T-helper 1 cell treated with Interleukin-12 subunit alpha and Interleukin-12 subunit beta and Interleukin-4 antibody, amounts not matched to agents 30 ng/mL and 1 ng/mL, for 36 hours (primary cell): Measurements from ENCODE around the gene DHODH. TPM values are rescaled to one million over a fixed set of nuclear protein-coding genes. Genes with fewer than 3 reads are reported as not detected.
"Not testable (repeated sequence)": the region's sequence is repeated elsewhere in the genome, so short reads cannot be mapped to it uniquely, and the experiment has no call there.

Experiments
- intact Hi-C: fragments of 100-400 bp; cut with micrococcal nuclease; formaldehyde crosslinking; loops from one replicate; pipeline ENCODE4 v1.15.1; 2024
- total RNA-seq: library from RNA; stranded (reverse); gene quantifications from 2 replicates; pipeline ENCODE4 v1.2.3, GENCODE V29; 2022

Gene DHODH
- 11.2 and 11.4 TPM in 2 replicates for total RNA-seq

DNA sequence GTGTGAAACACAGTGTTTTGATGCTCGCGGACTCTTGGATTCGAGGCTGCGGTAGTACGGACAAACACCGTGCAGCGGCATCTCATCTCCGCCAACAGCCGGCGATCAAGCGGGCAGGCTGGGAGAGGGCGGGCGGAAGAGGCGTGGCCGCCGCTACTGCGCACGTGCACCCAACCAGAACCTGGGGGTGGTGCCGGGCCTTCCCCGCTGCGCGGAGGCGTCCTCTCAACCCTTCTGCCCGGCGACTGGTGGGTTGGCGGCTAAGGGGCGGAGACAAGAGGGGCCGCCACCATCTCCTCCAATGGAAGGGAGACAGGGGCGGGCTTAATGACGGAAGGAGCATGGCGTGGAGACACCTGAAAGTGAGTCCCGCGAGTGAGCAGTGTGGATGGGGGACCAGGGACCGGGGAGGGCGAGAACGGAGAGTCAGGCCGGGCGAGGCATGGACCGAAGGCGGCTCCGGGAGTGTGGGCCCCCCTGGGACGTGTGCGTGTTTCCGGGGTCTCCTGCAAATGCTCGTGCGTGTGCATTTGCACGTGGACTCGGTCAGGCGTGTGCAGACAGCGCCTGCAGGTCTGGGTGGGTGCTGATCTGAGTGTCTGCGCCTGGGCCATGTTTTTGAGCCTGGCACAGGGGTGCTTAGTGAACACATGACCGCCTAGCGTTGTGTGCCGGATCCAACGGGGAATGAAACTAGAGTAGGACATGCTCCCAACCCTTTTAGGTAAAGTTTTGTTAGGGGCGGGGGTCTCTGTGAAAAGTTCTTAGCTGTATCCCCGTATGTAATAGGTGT, at the start of gene DHODH:
Gene DHODH (plus strand): TSS at position 321 of the 793 bp plus-strand sequence. CDS start 21 bp downstream, at position 342.
- intact Hi-C loops: loop anchor here (1.0 kb wide), 11 partner anchors 47 to 719 kb away; partner anchors contain the start of genes ATXN1L, CMTR2, DHX38 and IST1

DNA sequence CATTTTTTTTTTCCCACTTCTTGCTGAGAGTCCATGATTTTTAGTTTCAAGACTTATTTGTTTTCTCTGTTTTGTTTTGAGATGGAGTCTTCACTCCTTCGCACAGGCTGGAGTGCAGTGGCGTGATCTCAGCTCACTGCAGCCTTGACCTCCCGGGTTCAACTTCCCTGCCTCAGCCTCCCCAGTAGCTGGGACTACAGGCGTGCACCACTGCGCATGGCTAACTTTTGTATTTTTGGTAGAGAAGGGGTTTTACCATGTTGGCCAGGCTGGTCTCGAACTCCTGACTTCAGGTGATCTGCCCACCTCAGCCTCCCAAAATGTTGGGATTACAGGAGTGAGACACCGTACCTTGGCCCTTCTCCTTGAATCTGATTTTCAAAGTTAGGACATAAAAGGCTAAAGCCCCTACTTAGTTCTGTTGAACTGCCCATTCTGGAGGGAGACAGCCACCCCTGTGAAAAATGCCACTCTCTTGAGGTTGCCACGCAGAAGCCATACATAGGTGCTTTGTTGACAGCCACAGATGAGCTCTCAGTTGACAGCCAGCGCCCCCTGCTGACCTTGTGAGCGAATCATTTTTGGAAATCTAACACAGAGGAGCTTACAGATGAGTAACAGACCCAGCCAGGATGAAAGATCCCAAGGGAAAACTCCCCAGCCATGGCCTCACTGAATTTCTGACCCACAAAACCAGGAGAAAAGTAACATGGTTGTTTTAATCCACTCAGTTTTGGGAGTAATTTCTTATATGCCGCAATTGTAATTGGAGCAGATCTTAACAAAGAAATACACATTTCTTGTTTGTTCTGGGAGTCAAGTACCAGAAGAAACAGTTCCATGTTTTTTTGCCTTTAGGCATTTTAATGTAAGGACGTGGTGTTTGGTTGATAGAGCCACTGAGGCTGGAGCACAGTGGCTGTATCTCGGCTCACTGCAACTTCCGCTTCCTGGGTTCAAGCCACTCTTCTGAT, 47.2 kb upstream of the DHODH start:
- intact Hi-C loops: loop anchor here (1.0 to 5.0 kb wide), 13 partner anchors 33 to 549 kb away; partner anchors contain the start of genes DHODH, DHX38, IST1 and PHLPP2

DNA sequence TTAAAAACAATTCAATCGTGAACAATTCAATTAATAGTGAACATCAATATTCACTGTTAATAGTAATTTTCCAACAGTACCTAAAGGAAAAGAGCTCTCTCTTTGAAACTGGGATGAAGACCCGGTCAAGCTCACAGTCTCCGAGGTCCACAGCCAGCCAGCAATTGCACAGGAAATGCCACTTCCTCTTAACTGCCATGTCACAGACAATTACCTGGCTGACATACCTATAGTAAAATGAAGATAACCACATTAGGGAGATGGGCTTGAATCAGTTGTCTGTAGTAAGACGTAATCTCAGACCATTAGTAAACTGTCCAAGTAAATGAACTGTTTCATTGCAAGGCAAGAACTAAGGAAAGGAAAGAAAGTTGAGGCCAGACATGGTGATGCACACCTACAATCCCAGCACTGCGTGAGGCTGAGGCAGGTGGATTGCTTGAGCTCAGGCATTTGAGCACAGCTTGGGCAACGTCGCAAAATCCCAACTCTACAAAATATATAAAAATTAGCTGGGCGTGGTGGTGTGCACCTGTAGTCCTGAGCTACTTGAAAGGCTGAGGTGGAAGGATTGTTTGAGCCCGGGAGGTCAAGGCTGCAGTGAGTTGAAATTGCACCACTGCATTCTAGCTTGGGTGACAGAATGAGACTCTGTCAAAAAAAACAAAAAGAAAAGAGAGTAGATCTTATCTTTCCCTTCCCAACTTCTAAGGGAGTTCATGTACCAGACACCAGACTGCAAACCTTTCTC, 45.2 kb upstream of the DHODH start:
- intact Hi-C loops: loop anchor here (5.0 kb wide), 1 partner anchor 171 kb away; no protein-coding TSS in a partner anchor

DNA sequence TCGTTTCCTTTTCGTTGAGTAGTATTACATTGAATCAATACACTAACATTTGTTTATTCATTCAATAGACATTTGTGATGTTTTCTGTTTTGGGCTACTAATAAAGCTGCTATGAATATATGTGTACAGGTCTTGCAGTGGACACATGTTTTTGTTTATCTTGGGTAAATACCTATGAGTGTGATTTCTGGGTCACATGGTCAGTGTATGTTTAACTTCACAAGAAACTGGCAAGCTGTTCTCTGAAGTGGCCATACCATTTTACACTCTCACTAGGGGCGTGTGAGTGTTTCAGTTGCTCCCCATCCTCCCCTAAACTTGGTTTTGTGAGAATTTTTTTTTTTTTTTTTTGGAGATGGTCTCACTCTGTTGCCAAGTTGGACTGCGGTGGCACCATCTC, 43.3 kb upstream of the DHODH start:
- intact Hi-C loops: no loop called here

DNA sequence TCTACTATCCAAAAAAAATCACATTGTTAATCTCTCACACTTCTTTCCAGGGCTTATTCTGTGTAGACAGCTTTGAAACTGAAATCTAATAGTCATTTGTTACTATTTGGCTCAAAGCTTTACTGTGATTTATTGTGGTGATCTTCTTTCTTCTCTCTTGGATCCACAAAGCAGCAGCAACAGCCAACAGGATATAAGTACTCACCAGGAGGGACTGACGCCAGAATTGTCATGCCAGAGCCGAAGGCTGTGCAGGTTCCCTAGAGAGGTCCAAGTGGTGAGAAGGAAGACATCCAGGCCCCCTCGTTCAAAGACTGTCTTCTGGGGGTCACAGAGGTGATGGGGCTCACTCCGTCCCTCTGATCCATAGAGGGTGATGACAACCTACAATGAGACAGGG, 41.6 kb upstream of the DHODH start:
- intact Hi-C loops: no loop called here

DNA sequence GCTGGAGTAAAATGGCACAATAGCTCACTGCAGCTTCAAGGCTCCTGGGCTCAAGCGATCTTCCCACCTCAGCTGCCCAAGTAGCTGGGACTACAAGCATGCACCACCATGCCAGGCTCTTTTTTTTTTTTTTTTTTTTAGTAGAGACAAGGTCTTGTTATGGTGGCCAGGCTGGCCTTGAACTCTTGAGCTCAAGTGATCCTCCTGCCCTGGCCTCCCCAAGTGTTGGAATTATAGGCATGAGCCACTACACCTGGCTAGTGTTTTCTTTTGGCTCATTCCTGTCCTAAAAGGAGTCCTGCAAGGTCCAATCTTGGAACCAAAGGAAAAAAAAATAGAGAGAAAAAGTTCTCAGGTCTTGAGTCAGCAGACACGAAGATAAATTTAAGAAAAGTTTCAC, 39.2 kb upstream of the DHODH start:
- intact Hi-C loops: no loop called here

DNA sequence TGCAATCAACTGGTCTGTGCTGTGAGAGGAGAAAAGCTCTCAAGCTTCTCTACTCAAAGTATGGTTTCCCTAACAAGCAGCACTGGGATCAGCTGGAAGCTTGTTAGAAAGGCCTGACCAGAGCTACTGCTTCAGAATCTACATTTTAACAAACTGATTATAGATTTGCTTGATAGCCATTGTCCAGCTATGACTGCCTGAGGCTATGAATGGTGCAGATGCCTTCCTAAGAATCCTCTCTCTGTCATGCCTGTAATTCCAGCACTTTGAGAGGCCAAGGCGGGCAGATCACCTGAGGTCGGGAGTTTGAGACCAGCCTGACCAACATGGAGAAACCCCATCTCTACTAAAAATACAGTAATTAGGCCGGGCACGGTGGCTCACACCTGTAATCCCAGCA, 37.0 kb upstream of the DHODH start:
- intact Hi-C loops: no loop called here

DNA sequence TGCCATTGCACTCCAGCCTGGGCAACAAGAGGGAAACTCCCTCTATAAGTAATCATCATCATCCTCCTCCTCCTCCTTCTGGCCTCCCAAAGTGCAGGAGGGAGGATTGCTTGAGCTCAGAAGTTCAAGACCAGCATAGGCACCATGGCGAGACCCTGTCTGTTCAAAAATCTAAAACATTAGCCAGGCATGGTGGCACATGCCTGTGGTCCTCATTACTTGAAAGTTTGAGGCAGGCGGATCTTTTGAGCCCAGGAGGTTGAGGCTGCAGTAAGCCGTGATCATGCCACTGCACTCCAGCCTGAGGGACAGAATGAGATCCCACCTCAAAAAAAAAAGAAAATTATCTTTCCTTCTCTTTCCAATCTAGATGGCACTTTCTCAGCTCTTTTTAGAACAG, 36.2 kb upstream of the DHODH start:
- intact Hi-C loops: no loop called here

DNA sequence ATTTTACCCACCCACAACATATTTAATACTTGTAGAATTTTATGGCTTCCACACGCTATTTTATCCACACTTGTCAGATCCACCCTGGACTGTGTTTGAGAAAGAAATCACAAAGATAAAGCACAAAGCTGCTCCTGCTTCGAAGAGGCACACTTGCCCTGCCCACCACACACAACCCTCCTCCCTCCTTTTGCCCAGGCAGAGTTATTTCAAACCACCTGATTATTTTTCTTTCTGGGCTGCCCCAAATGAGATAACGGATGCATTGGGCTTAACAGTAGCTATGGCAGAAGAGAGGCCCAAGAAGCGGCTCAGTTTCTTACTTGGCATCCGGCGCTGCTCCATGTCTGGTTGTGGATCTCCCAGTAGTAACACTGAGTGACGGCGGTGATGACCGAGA, 35.5 kb upstream of the DHODH start:
- intact Hi-C loops: no loop called here

DNA sequence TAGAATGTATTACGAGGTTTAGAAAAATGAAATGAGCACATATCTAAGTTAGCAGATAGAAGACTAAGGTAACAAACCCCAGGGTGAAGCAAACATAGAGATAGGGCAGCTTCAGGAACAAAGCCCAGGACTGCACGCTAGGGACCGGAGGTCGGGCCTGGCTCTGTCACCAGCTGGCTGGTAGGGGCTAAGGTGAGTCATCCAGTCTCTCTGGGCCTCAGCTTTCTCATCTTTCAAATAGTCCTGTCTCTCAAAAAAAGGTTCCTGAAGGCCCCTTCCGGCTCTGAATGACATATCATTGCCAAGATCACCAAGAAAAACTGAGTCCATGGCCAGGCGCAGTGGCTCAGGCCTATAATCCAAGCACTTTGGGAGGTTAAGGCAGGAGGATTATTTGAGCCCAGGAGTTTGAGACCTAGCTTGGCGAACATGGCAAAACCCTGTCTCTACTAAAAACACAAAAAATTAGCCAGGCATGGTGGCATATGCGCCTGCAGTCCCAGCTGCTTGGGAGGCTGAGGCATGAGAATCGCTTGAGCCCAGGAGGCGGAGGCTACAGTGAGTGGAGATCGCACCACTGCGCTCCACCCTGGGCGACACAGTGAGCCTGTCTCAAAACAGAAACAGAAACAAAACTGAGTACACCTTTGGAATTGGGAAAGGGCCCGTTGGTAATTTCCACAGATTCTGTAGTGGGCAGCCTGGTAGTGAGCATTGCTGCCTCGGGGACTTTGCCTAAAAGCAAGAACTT, 34.3 kb upstream of the DHODH start:
- intact Hi-C loops: no loop called here

DNA sequence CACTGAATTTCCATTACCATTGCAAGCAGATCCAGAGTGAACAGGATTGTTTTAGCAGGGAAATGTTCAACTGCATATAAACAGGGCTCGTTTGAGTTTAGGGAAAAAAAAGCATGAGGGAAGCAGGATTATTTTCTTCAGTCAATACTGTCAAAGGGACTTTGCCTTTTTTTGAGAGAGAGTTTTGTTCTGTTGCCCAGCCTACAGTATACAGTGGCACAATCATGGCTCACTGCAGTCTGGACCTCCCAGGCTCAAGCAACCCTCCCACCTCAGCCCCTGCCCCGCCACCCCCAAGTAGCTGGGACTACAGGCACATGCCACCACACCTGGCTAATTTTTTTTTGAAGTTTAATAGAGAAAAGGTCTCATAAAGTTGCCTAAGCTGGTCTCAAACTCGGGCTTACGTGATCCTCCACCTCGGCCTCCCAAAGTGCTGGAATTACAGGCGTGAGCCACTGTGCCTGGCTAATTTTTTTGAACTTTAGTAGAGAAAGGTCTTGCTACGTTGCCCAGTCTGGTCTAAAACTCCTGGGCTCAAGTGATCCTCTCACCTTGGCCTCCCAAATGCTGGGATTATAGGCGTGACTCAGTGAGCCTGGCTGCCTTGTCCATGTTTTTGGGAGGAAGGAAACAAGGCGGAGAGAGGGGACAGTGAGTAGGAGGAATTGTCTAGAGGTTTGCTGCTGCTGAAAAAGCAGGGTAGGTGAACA, 23.1 kb upstream of the DHODH start:
- intact Hi-C loops: no loop called here

DNA sequence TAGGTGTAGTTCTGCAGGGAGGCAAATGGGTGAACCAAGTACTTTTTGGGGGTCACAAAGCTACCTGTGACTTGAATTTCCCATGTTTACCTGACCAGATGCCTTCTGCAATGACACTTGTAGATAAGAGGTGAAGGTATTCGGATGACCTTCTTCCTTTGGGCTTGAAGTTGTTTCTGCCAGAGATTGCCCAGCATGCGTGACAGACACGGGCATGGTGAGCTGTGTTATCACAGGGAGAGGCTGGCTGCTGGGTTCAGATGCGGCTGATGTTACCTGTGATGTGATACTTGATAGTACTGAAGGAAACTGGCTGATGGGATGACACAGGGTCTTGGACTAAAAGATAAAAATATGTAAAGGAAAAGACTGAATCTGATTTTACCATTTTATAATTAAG, 22.4 kb upstream of the DHODH start:
- intact Hi-C loops: no loop called here

DNA sequence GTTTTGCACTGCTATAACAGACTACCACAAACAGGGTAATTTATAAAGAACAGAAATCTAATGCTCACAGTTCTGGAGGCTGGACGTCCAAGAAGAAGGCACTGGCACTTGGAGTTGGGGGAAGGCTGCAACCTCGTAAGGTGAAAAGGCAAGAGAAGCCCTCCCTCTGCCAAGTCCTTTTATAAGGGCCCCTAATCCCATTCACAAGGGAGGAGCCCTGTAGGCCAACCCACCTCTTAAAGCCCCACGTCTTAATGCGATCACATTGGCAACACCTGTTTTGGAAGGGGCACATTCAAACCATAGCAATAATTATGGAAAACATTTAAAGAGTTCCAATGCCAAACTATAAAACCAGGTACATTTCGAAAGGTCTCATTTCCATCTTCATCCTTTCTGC, 13.5 kb upstream of the DHODH start:
- intact Hi-C loops: no loop called here

DNA sequence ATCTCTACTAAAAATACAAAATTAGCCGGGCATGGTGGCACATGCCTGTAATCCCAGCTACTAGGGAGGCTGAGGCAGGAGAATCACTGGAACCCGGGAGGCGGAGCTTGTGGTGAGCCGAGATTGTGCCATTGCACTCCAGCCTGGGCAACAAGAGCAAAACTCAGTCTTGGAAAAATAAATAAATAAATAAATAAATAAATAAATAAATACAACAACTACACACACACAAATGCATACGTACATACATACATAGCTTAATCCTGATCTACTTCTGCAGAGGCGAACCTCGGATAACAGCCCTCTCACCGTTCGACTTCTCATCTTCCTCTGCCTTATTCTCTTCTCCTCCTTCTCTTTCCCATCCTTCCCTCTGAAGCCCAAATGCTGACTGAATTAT, 11.0 kb upstream of the DHODH start:
- intact Hi-C loops: not testable (repeated sequence)

DNA sequence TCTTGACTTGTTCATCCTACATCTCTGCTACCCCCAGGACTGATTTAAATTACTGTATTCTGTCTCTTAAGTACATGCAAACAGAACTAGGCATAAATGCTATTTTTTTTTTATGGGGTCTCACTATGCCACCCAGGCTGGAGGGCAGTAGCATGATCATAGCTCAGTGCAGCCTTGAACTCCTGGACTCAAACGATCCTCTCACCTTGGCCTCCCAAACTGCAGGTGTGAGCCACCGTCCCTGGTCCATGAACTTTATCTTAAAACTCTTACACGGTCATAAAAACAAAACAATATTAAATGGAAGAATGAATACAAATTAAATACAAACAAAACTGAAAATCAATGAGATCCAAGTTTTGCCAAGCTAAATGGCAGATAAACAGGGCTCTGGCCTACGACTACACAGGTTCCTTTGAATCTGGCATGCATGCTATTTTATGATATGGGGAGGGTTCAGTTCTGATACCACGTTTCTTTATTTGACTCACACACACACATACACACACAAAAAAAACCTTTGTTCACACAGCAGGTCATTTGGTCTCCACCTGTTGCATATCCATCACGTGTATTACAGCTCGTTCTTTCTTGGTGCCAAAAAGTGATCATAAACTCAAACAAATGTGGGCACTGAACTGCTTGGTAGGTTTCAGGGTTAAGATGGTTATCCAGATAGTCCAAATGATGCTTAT, 7.2 kb upstream of the DHODH start:
- intact Hi-C loops: no loop called here

DNA sequence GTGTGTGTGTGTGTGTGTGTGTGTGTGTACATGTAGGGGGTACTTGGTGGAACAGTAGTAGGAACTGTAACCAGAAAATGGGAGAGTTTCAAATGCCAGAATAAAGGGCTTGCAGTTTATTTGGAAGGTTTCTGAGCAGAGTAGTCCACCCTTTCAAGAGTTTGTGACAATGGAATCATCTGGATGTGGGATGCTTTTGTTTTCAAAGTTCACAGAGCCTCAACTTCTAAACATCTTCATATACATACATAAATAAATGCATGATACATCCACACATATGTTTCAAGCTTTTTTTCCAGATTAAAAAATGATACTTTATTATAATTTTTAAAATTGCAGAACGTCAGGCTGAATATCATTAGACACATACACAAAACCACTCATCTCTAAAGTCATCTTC, 5.9 kb upstream of the DHODH start:
- intact Hi-C loops: no loop called here

DNA sequence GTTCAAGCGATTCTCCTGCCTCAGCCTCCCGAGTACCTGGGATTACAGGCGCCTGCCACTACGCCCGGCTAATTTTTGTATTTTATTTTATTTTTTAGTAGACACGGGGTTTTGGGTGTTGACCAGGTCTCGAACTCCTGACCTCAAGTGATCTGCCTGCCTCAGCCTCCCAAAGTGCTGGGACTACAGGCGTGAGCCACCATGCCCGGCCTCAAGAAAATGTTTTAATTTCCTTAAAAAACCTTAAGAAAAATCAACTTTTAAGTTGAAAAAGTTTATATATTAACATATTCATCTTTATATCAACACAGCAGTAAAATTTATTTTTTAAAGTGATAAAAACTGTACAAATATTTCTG, 500 bp upstream of the DHODH start:
- intact Hi-C loops: loop anchor here (1.0 kb wide), 11 partner anchors 47 to 719 kb away; partner anchors contain the start of genes ATXN1L, CMTR2, DHX38 and IST1

DNA sequence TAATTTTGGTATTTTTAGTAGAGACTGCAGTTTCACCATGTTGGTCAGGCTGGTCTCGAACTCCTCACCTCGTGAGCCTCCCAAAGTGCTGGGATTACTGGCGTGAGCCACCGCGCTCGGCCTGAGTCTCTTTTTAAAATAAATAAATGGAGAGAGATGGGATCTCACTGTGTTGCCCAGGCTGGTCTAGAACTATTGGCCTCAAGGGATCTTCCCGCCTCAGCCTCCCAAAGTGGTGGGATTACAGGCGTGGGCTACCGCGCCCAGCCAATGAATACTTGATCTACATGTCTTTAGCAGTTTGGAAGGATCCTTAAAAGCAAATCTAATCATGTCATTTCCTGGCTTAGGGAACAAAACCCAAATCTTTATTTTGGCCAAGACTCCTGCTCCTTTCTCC, 1.2 kb downstream of the DHODH start:
- intact Hi-C loops: no loop called here

DNA sequence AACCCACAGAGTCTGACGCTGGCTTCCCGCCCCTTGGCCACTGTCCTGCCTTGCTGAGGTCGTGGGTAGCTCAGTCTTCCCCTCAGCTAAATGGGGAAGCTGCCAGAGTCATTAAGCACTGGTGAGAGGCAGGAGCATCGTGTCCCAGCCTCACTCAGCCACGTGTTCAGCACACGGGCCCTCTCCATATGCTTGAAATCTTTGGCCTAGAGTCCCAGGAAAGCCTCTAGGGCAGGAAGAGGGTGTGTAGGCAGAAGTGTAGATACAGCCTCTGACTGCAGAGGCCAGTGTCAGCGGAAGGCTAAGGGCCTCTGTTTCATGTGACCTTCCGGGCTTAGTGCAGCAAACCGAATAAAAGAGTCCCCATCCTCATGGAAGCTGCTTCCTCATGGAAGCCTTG, 4.1 kb downstream of the DHODH start:
- intact Hi-C loops: no loop called here
